ENCODE results near the gene TCF4.

GRCh38 chr18:55576001-55576400 lies 12.0 kb downstream of the TCF4 start:
- no peak for TF ChIP-seq TAF1 (IDR thresholded peaks at IDR 0.05; ENCODE audit: low read depth, low read length)
- TF ChIP-seq POLR2A (IDR thresholded peaks at IDR 0.05; ENCODE audit: low read depth, low read length), result no peak
- TF ChIP-seq POLR2AphosphoS5 (IDR thresholded peaks at IDR 0.05; ENCODE audit: low read depth, low read length), result no peak
- TF ChIP-seq PAX5 (IDR thresholded peaks at IDR 0.05; ENCODE audit: insufficient read depth, low read length, severe bottlenecking), result no peak
